WI38 (cell line): Measurements from ENCODE around the gene DUSP5.

Experiments
- H3K4me3 ChIP-seq: 2 replicates; pipeline ENCODE4 v1.5.1; 2011; ENCODE audit warnings: low read depth, mild to moderate bottlenecking, control low read depth, low read length
- TF ChIP-seq, protein P1 (sequence below): IDR thresholded peaks from 2 replicates; pipeline ENCODE4 v1.5.1; 2012; ENCODE audit warnings: low read depth, mild to moderate bottlenecking, control low read depth, low read length

Gene DUSP5

DNA sequence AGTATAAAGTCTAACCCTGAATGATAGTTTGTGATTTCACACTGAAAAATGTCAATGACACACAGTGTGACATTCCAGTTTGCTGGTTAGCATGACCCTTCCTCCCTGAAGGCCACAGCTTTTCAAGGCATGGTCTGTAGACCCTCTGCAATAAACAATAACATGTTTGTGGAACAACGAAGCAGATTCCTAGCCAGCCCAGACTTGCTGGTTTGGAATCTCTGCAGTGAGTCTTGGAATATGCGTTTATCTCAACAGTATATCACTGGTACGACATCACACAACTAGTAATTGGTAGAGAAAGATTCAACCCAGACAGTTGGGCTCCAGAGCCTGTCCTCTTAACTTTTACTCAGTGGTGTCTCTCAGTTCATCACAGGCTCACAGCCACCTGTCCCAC lies 23.7 kb upstream of the DUSP5 start:
- TF ChIP-seq, protein P1, sequence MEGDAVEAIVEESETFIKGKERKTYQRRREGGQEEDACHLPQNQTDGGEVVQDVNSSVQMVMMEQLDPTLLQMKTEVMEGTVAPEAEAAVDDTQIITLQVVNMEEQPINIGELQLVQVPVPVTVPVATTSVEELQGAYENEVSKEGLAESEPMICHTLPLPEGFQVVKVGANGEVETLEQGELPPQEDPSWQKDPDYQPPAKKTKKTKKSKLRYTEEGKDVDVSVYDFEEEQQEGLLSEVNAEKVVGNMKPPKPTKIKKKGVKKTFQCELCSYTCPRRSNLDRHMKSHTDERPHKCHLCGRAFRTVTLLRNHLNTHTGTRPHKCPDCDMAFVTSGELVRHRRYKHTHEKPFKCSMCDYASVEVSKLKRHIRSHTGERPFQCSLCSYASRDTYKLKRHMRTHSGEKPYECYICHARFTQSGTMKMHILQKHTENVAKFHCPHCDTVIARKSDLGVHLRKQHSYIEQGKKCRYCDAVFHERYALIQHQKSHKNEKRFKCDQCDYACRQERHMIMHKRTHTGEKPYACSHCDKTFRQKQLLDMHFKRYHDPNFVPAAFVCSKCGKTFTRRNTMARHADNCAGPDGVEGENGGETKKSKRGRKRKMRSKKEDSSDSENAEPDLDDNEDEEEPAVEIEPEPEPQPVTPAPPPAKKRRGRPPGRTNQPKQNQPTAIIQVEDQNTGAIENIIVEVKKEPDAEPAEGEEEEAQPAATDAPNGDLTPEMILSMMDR = no peak

GRCh38 chr10:110474826-110475225 lies 22.9 kb upstream of the DUSP5 start:
- TF ChIP-seq, protein P1 = no peak
- H3K4me3 ChIP-seq = no peak overlapping the region

More for the DNA sequence above, 23.7 kb upstream of the DUSP5 start:
- H3K4me3 ChIP-seq = no peak overlapping the region

DNA sequence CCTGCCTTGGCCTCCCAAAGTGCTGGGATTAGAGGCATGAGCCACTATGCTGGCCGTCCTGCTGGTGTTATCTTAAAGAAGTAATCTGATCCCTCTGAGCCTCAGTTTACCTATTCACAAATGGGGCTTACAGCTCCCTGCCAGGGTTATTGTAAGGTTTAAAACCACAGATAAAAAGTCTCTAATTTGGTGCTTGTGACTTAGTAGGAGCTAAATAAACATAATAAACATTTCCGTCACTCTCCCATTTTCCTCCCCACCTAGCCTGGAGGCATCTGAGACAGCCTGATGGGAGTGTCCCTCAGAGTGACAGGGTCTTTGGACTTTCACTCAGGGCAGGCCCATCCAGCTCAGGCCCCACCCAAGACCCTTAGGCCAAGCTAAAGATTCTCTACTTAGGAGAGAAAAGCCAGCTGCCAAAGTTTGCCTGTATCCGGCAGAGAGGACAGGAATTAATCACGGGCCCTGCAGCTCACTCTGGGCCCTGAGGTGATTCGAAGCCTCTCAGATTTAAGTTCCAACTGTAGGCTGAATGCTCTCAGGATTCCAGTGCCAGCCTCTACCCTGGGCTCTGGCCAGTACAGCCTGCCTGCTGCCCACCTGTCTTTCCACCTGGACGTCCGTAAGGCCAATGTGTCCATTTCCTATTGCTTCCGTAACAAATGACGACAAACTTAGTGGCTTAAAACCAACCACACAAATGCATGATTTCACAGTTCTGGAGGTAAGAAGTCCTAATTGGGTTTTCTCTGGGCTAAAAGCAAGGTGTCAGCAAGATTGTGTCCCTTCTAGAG lies 21.8 kb upstream of the DUSP5 start:
- H3K4me3 ChIP-seq = no peak overlapping the region
- TF ChIP-seq, protein P1 = no peak

GRCh38 chr10:110479710-110480109 lies 18.0 kb upstream of the DUSP5 start:
- H3K4me3 ChIP-seq = no peak overlapping the region
- TF ChIP-seq, protein P1 = no peak

- TF ChIP-seq, protein P1 = no peak
- no peak overlapping the region for H3K4me3 ChIP-seq
Observed at GRCh38 chr10:110480387-110480786, 17.3 kb upstream of the DUSP5 start.

- no peak overlapping the region for H3K4me3 ChIP-seq
- TF ChIP-seq, protein P1 = no peak
Observed at GRCh38 chr10:110481919-110482318, 15.8 kb upstream of the DUSP5 start.

DNA sequence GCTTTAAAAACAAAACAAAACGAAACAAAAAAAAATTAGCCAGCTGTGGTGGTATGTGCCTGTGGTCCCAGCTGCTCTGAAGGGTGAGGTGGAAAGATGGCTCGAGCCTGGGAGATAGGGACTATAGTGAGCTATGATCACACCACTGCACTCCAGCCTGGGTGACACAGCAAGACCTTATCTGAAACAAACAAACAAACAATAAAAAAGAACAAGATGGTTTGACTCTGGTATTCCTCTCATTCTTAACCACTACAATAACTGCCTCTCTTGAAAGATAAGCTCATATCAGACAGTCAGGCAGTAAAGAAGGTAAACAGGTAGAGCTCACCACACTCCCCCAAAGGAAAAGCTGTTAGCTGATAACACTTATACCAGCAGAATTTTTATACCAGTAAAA lies 14.1 kb upstream of the DUSP5 start:
- TF ChIP-seq, protein P1 = no peak
- H3K4me3 ChIP-seq = no peak overlapping the region
